Neuronal stem cell (in vitro differentiated cells): ENCODE measurements around the gene SLC7A6. TPM values are rescaled to one million over a fixed set of nuclear protein-coding genes. Genes with fewer than 3 reads are reported as not detected.

Experiments
- DNase-seq: peaks from one replicate; pipeline ENCODE4 v3.0.0-alpha.2; 2013; ENCODE audit warnings: low spot score
- H2AFZ ChIP-seq: one replicate; pipeline ENCODE4 v1.6.1; 2013; ENCODE audit warnings: mild to moderate bottlenecking, low read length, inconsistent platforms
- H2AK5ac ChIP-seq: 2 replicates; pipeline ENCODE4 v1.6.1; 2013; ENCODE audit warnings: low read depth, mild to moderate bottlenecking, inconsistent platforms, low read length, moderate library complexity, mixed read lengths
- H2BK120ac ChIP-seq: 2 replicates; pipeline ENCODE4 v1.6.1; 2013; ENCODE audit warnings: low read depth, mild to moderate bottlenecking, inconsistent platforms, low read length, moderate library complexity, mixed read lengths
- H2BK12ac ChIP-seq: one replicate; pipeline ENCODE4 v1.6.1; 2013; ENCODE audit warnings: low read length, inconsistent platforms
- H2BK15ac ChIP-seq: 2 replicates; pipeline ENCODE4 v1.6.1; 2013; ENCODE audit warnings: mild to moderate bottlenecking, low read length, inconsistent platforms, mixed read lengths
- H2BK5ac ChIP-seq: one replicate; pipeline ENCODE4 v1.6.1; 2013; ENCODE audit warnings: inconsistent platforms, mild to moderate bottlenecking, low read length, moderate library complexity
- H3K14ac ChIP-seq: one replicate; pipeline ENCODE4 v1.6.1; 2013; ENCODE audit warnings: low read length, inconsistent platforms
- H3K18ac ChIP-seq: 2 replicates; pipeline ENCODE4 v1.6.1; 2013; ENCODE audit warnings: low read length, inconsistent platforms
- H3K23ac ChIP-seq: 2 replicates; pipeline ENCODE4 v1.6.1; 2013; ENCODE audit warnings: low read depth, mild to moderate bottlenecking, mixed read lengths, low read length, inconsistent platforms; ENCODE audit not compliant: poor library complexity
- H3K27ac ChIP-seq: replicated peaks from 3 replicates; pipeline ENCODE4 v1.5.1; 2013; ENCODE audit warnings: low read length, inconsistent platforms
- H3K27me3 ChIP-seq, 3 experiments: 2 replicates each; pipeline ENCODE4 v1.6.1; 2013; ENCODE audit warnings: low read length in 3 of 3, mild to moderate bottlenecking in 2 of 3, inconsistent platforms in 1 of 3, low read depth in 1 of 3, mixed read lengths in 1 of 3, moderate library complexity in 1 of 3; ENCODE audit not compliant: control insufficient read depth in 3 of 3, insufficient read depth in 3 of 3
- H3K36me3 ChIP-seq, 2 donors: replicated peaks in 1 of 2; 2 replicates each; pipeline ENCODE4 v1.6.1; 2013; ENCODE audit warnings: low read length in 2 of 2; ENCODE audit not compliant: control insufficient read depth in 2 of 2, insufficient read depth in 2 of 2
- H3K4ac ChIP-seq: 2 replicates; pipeline ENCODE4 v1.6.1; 2013; ENCODE audit warnings: inconsistent platforms, mild to moderate bottlenecking, low read length, moderate library complexity
- H3K4me1 ChIP-seq, 2 donors: 1 replicate in 1 of 2; 2 replicates in 1 of 2; pipeline ENCODE4 v1.6.1; 2013; ENCODE audit warnings: low read length in 2 of 2, low read depth in 1 of 2; ENCODE audit not compliant: control insufficient read depth in 2 of 2, insufficient read depth in 1 of 2
- H3K4me2 ChIP-seq: one replicate; pipeline ENCODE4 v1.6.1; 2013; ENCODE audit warnings: mild to moderate bottlenecking, low read length, inconsistent platforms; ENCODE audit not compliant: insufficient read depth, poor library complexity, severe bottlenecking
- H3K4me3 ChIP-seq, 2 donors: 2 replicates each; pipeline ENCODE4 v1.5.1; 2013; ENCODE audit warnings: low read length in 2 of 2, mild to moderate bottlenecking in 2 of 2, inconsistent platforms in 1 of 2, moderate library complexity in 1 of 2
- H3K79me1 ChIP-seq: one replicate; pipeline ENCODE4 v1.6.1; 2013; ENCODE audit warnings: low read depth, mild to moderate bottlenecking, inconsistent platforms, low read length, moderate library complexity
- H3K9ac ChIP-seq: one replicate; pipeline ENCODE4 v1.6.1; 2013; ENCODE audit warnings: mild to moderate bottlenecking, low read depth, low read length, inconsistent platforms; ENCODE audit not compliant: poor library complexity
- H3K9me3 ChIP-seq, 2 donors: replicated peaks in 1 of 2; 2 replicates each; pipeline versions ENCODE3 to v1.6.1; 2013; ENCODE audit warnings: low read length in 2 of 2, mild to moderate bottlenecking in 2 of 2, inconsistent platforms in 1 of 2, low read depth in 1 of 2, mixed read lengths in 1 of 2, moderate library complexity in 1 of 2; ENCODE audit not compliant: control insufficient read depth in 2 of 2, insufficient read depth in 1 of 2
- H4K8ac ChIP-seq: one replicate; pipeline ENCODE4 v1.6.1; 2013; ENCODE audit warnings: low read depth, mild to moderate bottlenecking, inconsistent platforms, low read length, moderate library complexity
- H4K91ac ChIP-seq: one replicate; pipeline ENCODE4 v1.6.1; 2013; ENCODE audit warnings: low read length, low read depth, mild to moderate bottlenecking, inconsistent platforms; ENCODE audit not compliant: poor library complexity
- WGBS, 2 donors: extraction: QIAGEN DNeasy Blood & Tissue Kit; methylation state at CpG; one replicate each; pipeline ENCODE4 v1.1.7; 2013; ENCODE audit warnings: missing lambda C conversion rate in 2 of 2, mixed read lengths in 1 of 2; ENCODE audit not compliant: insufficient read length in 2 of 2, insufficient replicate concordance in 1 of 2; ENCODE audit errors: extremely low coverage in 2 of 2; 5-methylcytosine and 5-hydroxymethylcytosine counted together
- small RNA-seq: library from polyadenylated mRNA; stranded (forward); fragments of <200 nt; extraction: miRNeasy Mini kit (QIAGEN cat#:217004); gene quantifications from one replicate; pipeline ENCODE3, GENCODE V24; 2013; ENCODE audit not compliant: insufficient read depth

SLC7A6 gene

GRCh38 chr16:68350813-68351350 is 86.6 kb downstream of the SLC7A6 start:
- H2AK5ac ChIP-seq, result no peak overlapping the region
- no peak overlapping the region for H3K4me3 ChIP-seq
- H2BK12ac ChIP-seq, result no peak overlapping the region
- DNase-seq, result no peak
- H3K14ac ChIP-seq, result no peak overlapping the region
- H3K27ac ChIP-seq, result no peak overlapping the region
- no peak overlapping the region for H2BK120ac ChIP-seq
- no peak overlapping the region for H3K18ac ChIP-seq
- no peak overlapping the region for H2BK5ac ChIP-seq
- no peaks in the 10 kb centered on the region for H3K9me3 ChIP-seq
- H4K8ac ChIP-seq, result no peak overlapping the region
- peaks cover 2% of the 10 kb centered on the region for H3K79me1 ChIP-seq
- peaks cover 58 to 99% of the 10 kb centered on the region in 2 donors for H3K36me3 ChIP-seq
- no peak overlapping the region for H3K23ac ChIP-seq
- WGBS, 2 donors, result no CpG with 5 or more reads among the region's 10 CpGs
- no peak overlapping the region for H2BK15ac ChIP-seq
- H3K4me1 ChIP-seq, result no peaks in the 10 kb centered on the region
- no peak overlapping the region for H3K9ac ChIP-seq
- H4K91ac ChIP-seq, result no peak overlapping the region
- no peak overlapping the region for H3K4ac ChIP-seq
- no peaks in the 10 kb centered on the region for H3K27me3 ChIP-seq
- H2AFZ ChIP-seq, result no peak overlapping the region
- H3K4me2 ChIP-seq, result no peak overlapping the region

Small RNAs within 50 kb of the gene (small RNA-seq; reads per million reads assigned to genes)
- not detected for gene RNU4-30P
- not detected for gene RNU6-1262P
